Neural progenitor cell (in vitro differentiated cells): ENCODE results near the gene NCDN. TPM values are rescaled to one million over a fixed set of nuclear protein-coding genes. Genes with fewer than 3 reads are reported as not detected.
A peak's percentile ranks its signal among the peaks of the same experiment; 100 is the strongest.

Experiments used
- DNase-seq: peaks from one replicate; pipeline ENCODE4 v3.0.0-alpha.2; 2016; ENCODE audit warnings: low spot score
- H2AFZ ChIP-seq: fragments of 200-600 bp; sonication (generic); replicated peaks from 2 replicates; pipeline ENCODE4 v1.6.1; 2016; ENCODE audit warnings: antibody characterized with exemption
- H3F3A ChIP-seq: fragments of 200-600 bp; sonication (generic); 2 replicates; pipeline ENCODE4 v1.6.1; 2016; ENCODE audit warnings: antibody characterized with exemption, low read depth
- H3K27ac ChIP-seq: fragments of 200-600 bp; sonication (generic); 2 replicates; pipeline ENCODE4 v1.5.1; 2016; ENCODE audit warnings: mild to moderate bottlenecking
- H3K27me3 ChIP-seq: fragments of 200-600 bp; sonication (generic); 2 replicates; pipeline ENCODE4 v1.6.1; 2016; ENCODE audit warnings: mild to moderate bottlenecking, moderate library complexity
- H3K36me3 ChIP-seq: fragments of 200-600 bp; sonication (generic); 2 replicates; pipeline ENCODE4 v1.5.1; 2016
- H3K4me1 ChIP-seq: fragments of 200-600 bp; sonication (generic); 2 replicates; pipeline ENCODE4 v1.6.1; 2016; ENCODE audit warnings: mixed run types
- H3K4me2 ChIP-seq: fragments of 200-600 bp; sonication (generic); 2 replicates; pipeline ENCODE4 v1.6.1; 2016
- H3K4me3 ChIP-seq: fragments of 200-600 bp; sonication (generic); 2 replicates; pipeline ENCODE4 v1.5.1; 2016
- H3K79me2 ChIP-seq: fragments of 200-600 bp; sonication (generic); 2 replicates; pipeline ENCODE4 v1.6.1; 2016; ENCODE audit warnings: low read depth
- H3K9ac ChIP-seq: fragments of 200-600 bp; sonication (generic); 2 replicates; pipeline ENCODE4 v1.6.1; 2016
- H3K9me3 ChIP-seq: fragments of 200-600 bp; sonication (generic); 2 replicates; pipeline ENCODE4 v1.5.1; 2016; ENCODE audit warnings: low read depth
- H4K20me1 ChIP-seq: fragments of 200-600 bp; sonication (generic); 2 replicates; pipeline ENCODE4 v1.6.1; 2016; ENCODE audit warnings: low read depth
- H3K27ac Mint-ChIP-seq: 3 replicates; pipeline ENCODE4 v1.8.0; 2021; ENCODE audit warnings: mixed read lengths
- H3K27me3 Mint-ChIP-seq: 2 replicates; pipeline ENCODE4 v1.8.0; 2022; ENCODE audit warnings: low read depth, mild to moderate bottlenecking, inconsistent platforms, moderate library complexity, mixed read lengths; ENCODE audit not compliant: insufficient read depth
- H3K36me3 Mint-ChIP-seq: 3 replicates; pipeline ENCODE4 v1.8.0; 2021; ENCODE audit warnings: mixed read lengths
- H3K4me1 Mint-ChIP-seq: 3 replicates; pipeline ENCODE4 v1.8.0; 2021; ENCODE audit warnings: mixed read lengths
- H3K4me3 Mint-ChIP-seq: 3 replicates; pipeline ENCODE4 v1.8.0; 2021; ENCODE audit warnings: mild to moderate bottlenecking, moderate library complexity, mixed read lengths
- H3K9me3 Mint-ChIP-seq: 3 replicates; pipeline ENCODE4 v1.8.0; 2020; ENCODE audit warnings: mixed read lengths
- EZH2 ChIP-seq: fragments of 200-600 bp; sonication (generic); IDR thresholded peaks from 2 replicates; pipeline ENCODE4 v1.6.1; 2017; ENCODE audit warnings: antibody characterized with exemption, mild to moderate bottlenecking, moderate library complexity
- EZH2phosphoT487 ChIP-seq: fragments of 200-600 bp; sonication (generic); IDR thresholded peaks from 2 replicates; pipeline ENCODE4 v1.6.1; 2017; ENCODE audit warnings: antibody characterized with exemption
- total RNA-seq: library from RNA; depleted of rRNA; stranded (reverse); fragments of >200 nt; gene quantifications from 2 replicates; pipeline ENCODE4 v1.2.3, GENCODE V29; 2015; ENCODE audit warnings: low replicate concordance
- TF ChIP-seq, protein P1 (sequence below): fragments of 200-600 bp; sonication (generic); IDR thresholded peaks from 2 replicates; pipeline ENCODE4 v1.5.1; 2017; ENCODE audit warnings: antibody characterized with exemption, mild to moderate bottlenecking

The NCDN gene
- total RNA-seq, 1 donor from 2014 or later, result 5.8 TPM

DNA sequence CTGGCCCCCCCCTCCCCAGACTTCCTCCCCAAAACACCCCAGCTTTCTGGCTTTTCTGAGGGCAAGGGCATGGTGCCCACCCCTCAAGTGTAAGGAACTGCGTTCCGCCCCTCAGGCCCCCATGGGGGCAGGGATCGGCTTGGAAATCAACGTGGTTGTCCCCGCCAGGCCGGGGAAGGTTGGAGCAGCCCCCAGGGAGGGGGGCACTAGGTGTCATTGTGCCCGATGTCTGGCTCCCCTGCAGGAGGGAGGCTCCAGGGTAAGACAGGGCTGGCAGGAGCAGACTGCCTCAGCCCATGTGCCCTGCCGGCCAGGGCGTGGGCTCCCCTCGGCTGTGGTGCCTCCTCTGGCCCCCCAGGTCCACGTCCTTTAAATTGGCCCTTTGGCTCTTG, 8.1 kb downstream of the NCDN start:
- Mint-ChIP-seq H3K27me3 (peaks cover 8% of the 10 kb centered on the region), H3K27ac (no peak overlapping the region), H3K4me3 (no peak overlapping the region), H3K9me3 (no peaks in the 10 kb centered on the region), H3K36me3 (peaks cover 14% of the 10 kb centered on the region), H3K4me1 (peaks cover 9% of the 10 kb centered on the region)
- no peaks in the 10 kb centered on the region for H3K36me3 ChIP-seq
- no peak overlapping the region for H3K4me3 ChIP-seq
- TF ChIP-seq, protein P1, sequence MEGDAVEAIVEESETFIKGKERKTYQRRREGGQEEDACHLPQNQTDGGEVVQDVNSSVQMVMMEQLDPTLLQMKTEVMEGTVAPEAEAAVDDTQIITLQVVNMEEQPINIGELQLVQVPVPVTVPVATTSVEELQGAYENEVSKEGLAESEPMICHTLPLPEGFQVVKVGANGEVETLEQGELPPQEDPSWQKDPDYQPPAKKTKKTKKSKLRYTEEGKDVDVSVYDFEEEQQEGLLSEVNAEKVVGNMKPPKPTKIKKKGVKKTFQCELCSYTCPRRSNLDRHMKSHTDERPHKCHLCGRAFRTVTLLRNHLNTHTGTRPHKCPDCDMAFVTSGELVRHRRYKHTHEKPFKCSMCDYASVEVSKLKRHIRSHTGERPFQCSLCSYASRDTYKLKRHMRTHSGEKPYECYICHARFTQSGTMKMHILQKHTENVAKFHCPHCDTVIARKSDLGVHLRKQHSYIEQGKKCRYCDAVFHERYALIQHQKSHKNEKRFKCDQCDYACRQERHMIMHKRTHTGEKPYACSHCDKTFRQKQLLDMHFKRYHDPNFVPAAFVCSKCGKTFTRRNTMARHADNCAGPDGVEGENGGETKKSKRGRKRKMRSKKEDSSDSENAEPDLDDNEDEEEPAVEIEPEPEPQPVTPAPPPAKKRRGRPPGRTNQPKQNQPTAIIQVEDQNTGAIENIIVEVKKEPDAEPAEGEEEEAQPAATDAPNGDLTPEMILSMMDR, result no peak
- TF ChIP-seq EZH2phosphoT487, result no peak
- TF ChIP-seq EZH2, result no peak
- no peak overlapping the region for H3K9ac ChIP-seq
- H3F3A ChIP-seq, result peaks cover 11% of the 10 kb centered on the region
- H3K4me2 ChIP-seq, result no peak overlapping the region
- no peaks in the 10 kb centered on the region for H3K9me3 ChIP-seq
- no peak for DNase-seq
- no peaks in the 10 kb centered on the region for H3K79me2 ChIP-seq
- no peak overlapping the region for H3K27ac ChIP-seq
- H3K4me1 ChIP-seq, result no peaks in the 10 kb centered on the region
- no peak overlapping the region for H2AFZ ChIP-seq
- H4K20me1 ChIP-seq, result peaks cover 8% of the 10 kb centered on the region
- H3K27me3 ChIP-seq, result peaks cover 16% of the 10 kb centered on the region

- TF ChIP-seq EZH2phosphoT487, result no peak
- TF ChIP-seq EZH2, result no peak
- TF ChIP-seq, protein P1, result no peak
- no peaks in the 10 kb centered on the region for H3K9me3 Mint-ChIP-seq
- Histone ChIP-seq H3K4me1 (peaks cover under 1% of the 10 kb centered on the region), H3K27me3 (peaks cover 39% of the 10 kb centered on the region), H3K9ac (no peak overlapping the region), H3K36me3 (no peaks in the 10 kb centered on the region), H2AFZ (no peak overlapping the region), H3K27ac (no peak overlapping the region), H3K4me2 (no peak overlapping the region), H4K20me1 (peaks cover 19% of the 10 kb centered on the region), H3K79me2 (no peaks in the 10 kb centered on the region), H3F3A (peaks cover 20% of the 10 kb centered on the region), H3K9me3 (no peaks in the 10 kb centered on the region), H3K4me3 (no peak overlapping the region)
- peaks cover 14% of the 10 kb centered on the region for H3K4me1 Mint-ChIP-seq
- H3K27me3 Mint-ChIP-seq, result peaks cover 30% of the 10 kb centered on the region
- H3K36me3 Mint-ChIP-seq, result peaks cover 11% of the 10 kb centered on the region
- no peak for DNase-seq
- no peak overlapping the region for H3K4me3 Mint-ChIP-seq
- H3K27ac Mint-ChIP-seq, result no peak overlapping the region
Observed at GRCh38 chr1:35567947-35568558, 10.5 kb downstream of the NCDN start.

GRCh38 chr1:35568975-35569395, 11.4 kb downstream of the NCDN start:
- Histone ChIP-seq H3K27ac (no peak overlapping the region), H3K4me3 (no peak overlapping the region), H3K9me3 (no peaks in the 10 kb centered on the region), H3K27me3 (peaks cover 49% of the 10 kb centered on the region), H3K4me1 (peaks cover 5% of the 10 kb centered on the region), H3K36me3 (no peaks in the 10 kb centered on the region), H3F3A (peaks cover 20% of the 10 kb centered on the region), H3K79me2 (no peaks in the 10 kb centered on the region), H2AFZ (no peak overlapping the region), H3K9ac (no peak overlapping the region), H3K4me2 (no peak overlapping the region), H4K20me1 (peaks cover 19% of the 10 kb centered on the region)
- TF ChIP-seq, protein P1, result peak; percentile 92
- TF ChIP-seq EZH2, result no peak
- TF ChIP-seq EZH2phosphoT487, result no peak
- DNase-seq, result peak; percentile 80
- Mint-ChIP-seq H3K4me3 (no peak overlapping the region), H3K9me3 (no peaks in the 10 kb centered on the region), H3K27ac (no peak overlapping the region), H3K27me3 (peaks cover 32% of the 10 kb centered on the region), H3K4me1 (peaks cover 14% of the 10 kb centered on the region), H3K36me3 (peaks cover 11% of the 10 kb centered on the region)
